Common myeloid progenitor, CD34-positive (primary cell): ENCODE measurements around the gene OS9.

Source experiments
- CTCF ChIA-PET: fragments of 350-600 bp; sonication (Branson Sonifier 250); formaldehyde crosslinking; loops from one replicate; lab custom pipeline; 2021; ENCODE audit warnings: antibody characterized with exemption; lab: Charles Lee
- POLR2A ChIA-PET: fragments of 350-600 bp; sonication (Branson Sonifier 250); formaldehyde crosslinking; loops from one replicate; lab custom pipeline; 2021; ENCODE audit warnings: antibody characterized with exemption; lab: Charles Lee
- DNase-seq, 3 donors: peaks; one replicate each; pipeline versions ENCODE4 v3.0.0 to v3.0.0-alpha.2; 2013
- H3K27ac ChIP-seq, 2 experiments: 1 replicate in 1 of 2; 2 replicates in 1 of 2; pipeline ENCODE4 v1.7.0; 2013; ENCODE audit warnings: inconsistent platforms in 2 of 2, low read length in 2 of 2, mild to moderate bottlenecking in 2 of 2, low read depth in 1 of 2, moderate library complexity in 1 of 2; ENCODE audit not compliant: severe bottlenecking in 2 of 2, insufficient read depth in 1 of 2, poor library complexity in 1 of 2
- H3K27me3 ChIP-seq, 5 experiments: replicated peaks in 2 of 5; 1 replicate in 3 of 5; 2 replicates in 2 of 5; pipeline versions ENCODE4 v1.6.1 to v1.7.0; 2013; ENCODE audit warnings: low read length in 4 of 5, mild to moderate bottlenecking in 2 of 5, moderate library complexity in 2 of 5, inconsistent platforms in 1 of 5; ENCODE audit not compliant: insufficient read depth in 5 of 5, control insufficient read depth in 4 of 5
- H3K36me3 ChIP-seq, 4 experiments: 1 replicate in 2 of 4; 2 replicates in 2 of 4; pipeline versions ENCODE4 v1.6.1 to v1.7.0; 2013; ENCODE audit warnings: low read length in 3 of 4, control low read depth in 1 of 4, mild to moderate bottlenecking in 1 of 4; ENCODE audit not compliant: control insufficient read depth in 4 of 4, insufficient read depth in 4 of 4
- H3K4me1 ChIP-seq, 4 experiments: 1 replicate in 3 of 4; 2 replicates in 1 of 4; pipeline versions ENCODE4 v1.6.1 to v1.7.1; 2013; ENCODE audit warnings: low read length in 3 of 4, mild to moderate bottlenecking in 3 of 4, control low read depth in 1 of 4, inconsistent platforms in 1 of 4, moderate library complexity in 1 of 4; ENCODE audit not compliant: control insufficient read depth in 4 of 4, insufficient read depth in 4 of 4; ENCODE audit errors: control extremely low read depth in 1 of 4
- H3K4me3 ChIP-seq, 7 experiments: 1 replicate in 4 of 7; 2 replicates in 3 of 7; pipeline versions ENCODE4 v1.5.1 to v1.7.0; 2013; ENCODE audit warnings: mild to moderate bottlenecking in 7 of 7, low read length in 6 of 7, moderate library complexity in 6 of 7, inconsistent platforms in 2 of 7, low read depth in 2 of 7, control low read depth in 1 of 7; ENCODE audit not compliant: insufficient read depth in 4 of 7, control insufficient read depth in 1 of 7; ENCODE audit errors: extremely low read depth in 1 of 7
- H3K9me3 ChIP-seq, 5 experiments: 1 replicate in 4 of 5; 2 replicates in 1 of 5; pipeline versions ENCODE4 v1.6.1 to v1.7.1; 2013; ENCODE audit warnings: low read length in 4 of 5, mild to moderate bottlenecking in 2 of 5, inconsistent platforms in 1 of 5, low read depth in 1 of 5, moderate library complexity in 1 of 5; ENCODE audit not compliant: control insufficient read depth in 4 of 5, insufficient read depth in 2 of 5; ENCODE audit errors: control extremely low read depth in 1 of 5
- WGBS: methylation state at CpG from one replicate; pipeline ENCODE4 v1.1.5; 2013; ENCODE audit not compliant: insufficient coverage; 5-methylcytosine and 5-hydroxymethylcytosine counted together

The OS9 gene

DNA sequence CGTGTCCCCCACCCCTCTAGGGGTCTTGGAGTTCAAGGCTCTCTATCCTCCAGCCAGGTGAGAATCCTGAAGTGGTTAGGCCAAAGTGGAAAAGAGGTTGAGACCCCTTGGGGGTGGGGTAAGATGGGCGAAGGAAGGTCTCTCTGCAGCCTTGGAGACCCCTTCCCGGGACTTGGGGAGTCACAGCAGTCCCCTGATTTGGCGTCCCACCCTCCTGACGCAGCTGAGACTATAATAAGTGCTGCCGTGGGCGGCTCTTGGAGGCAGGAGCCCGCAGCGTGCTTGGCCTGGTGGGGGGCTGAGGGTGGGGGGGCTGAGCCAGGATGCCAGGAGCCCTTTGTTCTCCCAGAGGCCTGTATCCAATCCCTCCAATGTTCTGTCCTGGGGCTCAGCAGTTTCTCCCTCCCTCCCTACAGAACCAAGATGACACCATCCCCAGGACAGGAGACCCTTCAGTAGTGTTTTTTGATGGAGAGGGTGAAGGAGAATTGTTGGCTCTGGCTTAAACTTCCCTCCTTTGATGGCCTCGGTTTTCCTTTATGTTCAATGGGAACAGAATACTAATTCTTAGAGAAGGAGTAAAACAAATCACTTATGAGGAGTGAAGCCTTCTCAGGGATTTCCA, 46.1 kb downstream of the OS9 start:
- POLR2A ChIA-PET: interaction anchor here (1.6 kb wide), 1 partner anchor 9 kb away, joined by 7 read pairs; no protein-coding TSS in a partner anchor
- no peak for DNase-seq
- Histone ChIP-seq H3K9me3 (no peaks in the 10 kb centered on the region), H3K4me1 (peaks cover 18 to 49% (median 43%) of the 10 kb centered on the region in 4 experiments), H3K27ac (peak overlapping the region; percentile 78 to 85), H3K4me3 (peak overlapping the region in 3 of 7 experiments; percentile 80 to 87 (median 83)), H3K27me3 (no peaks in the 10 kb centered on the region), H3K36me3 (peaks cover 0 to 35% (median 15%) of the 10 kb centered on the region in 4 experiments)
- CTCF ChIA-PET: interaction anchor here (1.0 to 3.1 kb wide), 6 partner anchors 11 to 46 kb away, joined by 3 to 10 read pairs (median 4); partner anchors contain the start of gene OS9
- WGBS: 83% methylated on average over 2 of the region's 10 CpGs

GRCh38 chr12:57740656-57741412, 46.9 kb downstream of the OS9 start:
- DNase-seq: peak; percentile 92 to 96 (median 96)
- Histone ChIP-seq H3K27me3 (no peaks in the 10 kb centered on the region), H3K36me3 (peaks cover 0 to 28% (median 10%) of the 10 kb centered on the region in 4 experiments), H3K9me3 (no peaks in the 10 kb centered on the region), H3K4me3 (peak overlapping the region in 6 of 7 experiments; percentile 66 to 87 (median 76)), H3K27ac (peak overlapping the region; percentile 78 to 85), H3K4me1 (peaks cover 18 to 57% (median 51%) of the 10 kb centered on the region in 4 experiments)
- ChIA-PET CTCF (interaction anchor here (0.8 to 2.6 kb wide), 13 partner anchors 8 to 158 kb away, joined by 3 to 11 read pairs (median 4); partner anchors contain the start of genes CYP27B1 and OS9), POLR2A (interaction anchor here (0.5 to 1.6 kb wide), 3 partner anchors 10 to 44 kb away, joined by 3 to 7 read pairs (median 4); no protein-coding TSS in a partner anchor)
- 20% methylated on average over 5 of the region's 5 CpGs for WGBS

DNA sequence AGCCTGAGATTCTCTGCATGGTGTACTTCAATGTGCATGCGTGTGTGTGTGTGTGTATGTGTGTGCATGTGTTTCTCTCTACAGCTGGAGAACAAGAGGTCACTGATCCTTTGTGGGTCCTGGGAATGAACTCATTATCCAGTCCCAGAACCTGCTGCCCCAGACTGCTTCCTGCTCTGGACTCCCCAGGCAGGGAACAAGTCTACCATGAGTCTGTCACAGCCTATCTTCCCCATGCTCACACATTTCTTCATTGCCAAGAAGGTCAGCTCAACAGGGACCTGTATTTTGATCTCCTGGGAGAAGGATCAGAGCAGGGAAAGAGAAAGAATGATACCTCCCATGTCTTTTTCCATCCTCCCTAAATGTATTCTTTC, 47.5 kb downstream of the OS9 start:
- H3K9me3 ChIP-seq: no peaks in the 10 kb centered on the region
- DNase-seq: no peak
- ChIA-PET CTCF (interaction anchor here (0.8 to 2.6 kb wide), 15 partner anchors 9 to 159 kb away, joined by 3 to 11 read pairs (median 4); partner anchors contain the start of genes CYP27B1 and OS9), POLR2A (interaction anchor here (0.5 to 1.6 kb wide), 6 partner anchors 9 to 223 kb away, joined by 3 to 7 read pairs (median 4); partner anchors contain the start of gene CDK4)
- peaks cover 0 to 30% (median 11%) of the 10 kb centered on the region in 4 experiments for H3K36me3 ChIP-seq
- H3K4me1 ChIP-seq: peaks cover 18 to 59% (median 52%) of the 10 kb centered on the region in 4 experiments
- WGBS: no CpG with 5 or more reads among the region's 1 CpG
- peak overlapping the region; percentile 31 to 87 (median 72) for H3K4me3 ChIP-seq
- H3K27me3 ChIP-seq: no peaks in the 10 kb centered on the region
- H3K27ac ChIP-seq: peak overlapping the region; percentile 65 to 85

DNA sequence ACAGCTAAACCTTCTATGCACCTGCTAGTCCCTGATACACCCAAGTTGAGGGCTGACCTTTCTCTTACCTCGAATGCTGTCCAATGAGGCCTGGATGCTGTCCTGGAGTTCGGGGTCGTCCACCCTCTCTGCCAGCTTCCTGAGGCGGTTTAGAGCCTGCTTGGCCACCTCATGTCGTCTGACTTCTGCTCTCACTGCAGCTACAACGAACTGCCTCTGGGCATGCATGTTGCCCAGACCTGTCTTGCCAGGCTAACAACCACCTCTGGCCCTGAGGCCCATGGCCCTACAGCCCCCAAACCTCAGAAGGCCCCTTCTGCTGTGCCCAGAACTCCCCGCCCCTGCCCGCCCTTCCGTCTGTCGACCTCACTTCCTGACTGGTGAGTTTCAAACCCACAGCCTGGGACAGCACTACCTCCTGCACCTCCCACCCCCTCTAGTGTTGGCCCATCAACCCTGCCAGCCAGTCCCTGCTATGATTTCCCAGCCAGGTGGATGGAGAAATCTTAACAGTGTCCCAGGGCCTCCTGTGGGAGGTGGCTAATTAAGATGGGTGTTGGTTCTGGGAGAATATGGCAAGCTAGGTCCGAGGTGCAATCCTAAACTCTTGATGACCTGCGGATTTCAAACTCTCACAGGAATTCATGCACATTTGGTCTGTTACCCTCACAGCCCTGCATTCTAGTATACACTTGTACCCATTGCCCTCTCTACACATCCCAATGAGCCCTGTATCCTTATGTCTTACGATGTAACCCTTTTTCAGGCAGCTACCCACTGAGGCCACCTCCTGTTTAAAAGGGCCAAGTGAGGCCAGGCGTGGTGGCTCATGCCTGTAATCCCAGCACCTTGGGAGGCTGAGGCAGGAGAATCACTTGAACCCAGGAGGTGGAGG, 48.2 kb downstream of the OS9 start:
- WGBS: 14% methylated on average over 13 of the region's 14 CpGs
- H3K9me3 ChIP-seq: no peaks in the 10 kb centered on the region
- peaks cover 0 to 30% (median 12%) of the 10 kb centered on the region in 4 experiments for H3K36me3 ChIP-seq
- ChIA-PET POLR2A (interaction anchor here (0.6 to 1.1 kb wide), 5 partner anchors 8 to 439 kb away, joined by 3 to 5 read pairs (median 4); partner anchors contain the start of gene CDK4), CTCF (interaction anchor here (1.0 to 2.6 kb wide), 13 partner anchors 8 to 160 kb away, joined by 3 to 11 read pairs (median 6); partner anchors contain the start of gene CYP27B1)
- H3K27me3 ChIP-seq: no peaks in the 10 kb centered on the region
- peak overlapping the region; percentile 31 to 87 (median 72) for H3K4me3 ChIP-seq
- peak; percentile 83 to 90 (median 87) for DNase-seq
- H3K4me1 ChIP-seq: peaks cover 18 to 59% (median 52%) of the 10 kb centered on the region in 4 experiments
- peak overlapping the region; percentile 65 to 85 for H3K27ac ChIP-seq

GRCh38 chr12:57743769-57744168, 49.8 kb downstream of the OS9 start:
- no peaks in the 10 kb centered on the region for H3K9me3 ChIP-seq
- H3K4me1 ChIP-seq: peaks cover 18 to 59% (median 52%) of the 10 kb centered on the region in 4 experiments
- peaks cover 0 to 35% (median 19%) of the 10 kb centered on the region in 4 experiments for H3K36me3 ChIP-seq
- no peaks in the 10 kb centered on the region for H3K27me3 ChIP-seq
- CTCF ChIA-PET: interaction anchor here (0.6 to 2.9 kb wide), 3 partner anchors 9 to 36 kb away, joined by 3 to 11 read pairs (median 6); no protein-coding TSS in a partner anchor
- no CpG with 5 or more reads among the region's 2 CpGs for WGBS
- peak in 1 of 3 donors; percentile 35 for DNase-seq
- peak overlapping the region in 5 of 7 experiments; percentile 79 to 99 (median 86) for H3K4me3 ChIP-seq
- peak overlapping the region; percentile 95 to 98 for H3K27ac ChIP-seq
- POLR2A ChIA-PET: interaction anchor here (1.0 kb wide), 1 partner anchor 16 kb away, joined by 3 read pairs; no protein-coding TSS in a partner anchor
